Panc1 (cell line): Measurements from ENCODE around the gene POLD1.

Experiments used
- CTCF ChIP-seq: fragments of 450-650 bp; IDR thresholded peaks from 2 replicates; pipeline ENCODE4 v1.5.1; 2017; ENCODE audit warnings: mild to moderate bottlenecking
- POLR2AphosphoS5 ChIP-seq: IDR thresholded peaks from 2 replicates; pipeline ENCODE4 v1.6.1; 2012; ENCODE audit warnings: mild to moderate bottlenecking, low read depth, low read length, moderate library complexity

GRCh38 chr19:50376166-50377050 lies 7.7 kb upstream of the POLD1 start, which contains the start of gene NR1H2:
- no peak for TF ChIP-seq CTCF
- peak; percentile 79 for TF ChIP-seq POLR2AphosphoS5
